ENCODE data around the gene LRPAP1. TPM values are rescaled to one million over a fixed set of nuclear protein-coding genes. Genes with fewer than 3 reads are reported as not detected.

Gene LRPAP1
- total and polyA plus RNA-seq, 2 donors (not counting 1 experiment from before 2014, with no cell fraction given) = 64.6 to 86.8 TPM

DNA sequence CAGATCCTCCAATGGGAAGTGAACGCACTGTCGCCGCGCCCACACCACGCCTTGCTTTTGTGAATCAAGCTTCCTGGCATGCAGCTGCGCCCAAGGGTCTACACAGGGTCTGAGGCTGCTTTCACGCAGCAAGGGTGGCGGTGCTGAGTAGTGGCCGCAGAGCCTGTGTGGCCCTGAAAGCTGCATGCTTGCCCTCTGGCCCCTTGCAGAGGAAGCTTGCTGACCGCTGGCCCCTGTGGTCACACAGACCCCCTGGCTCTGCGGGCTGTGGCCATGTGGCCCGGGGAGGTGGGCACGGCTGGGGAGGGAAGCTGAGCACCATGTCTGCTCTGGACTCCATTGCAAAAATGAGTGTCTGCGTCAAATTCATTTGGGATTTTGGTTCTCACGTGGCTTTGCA is 60.3 kb downstream of the LRPAP1 start:
- Histone ChIP-seq H3K79me2 (ENCODE audit: control insufficient read depth, insufficient read depth, low read length) (no peaks in the 10 kb centered on the region), H4K20me1 (ENCODE audit: control insufficient read depth, insufficient read depth, low read length, poor library complexity, severe bottlenecking) (no peaks in the 10 kb centered on the region), H3K4me2 (replicated peaks; ENCODE audit: low read depth, low read length, poor library complexity, severe bottlenecking) (no peak overlapping the region), H3K9me3 (ENCODE audit: control extremely low read depth in 1 of 3, control insufficient read depth in 2 of 3, insufficient read depth in 1 of 3, low read length in 2 of 3) (peaks cover 0 to 10% (median 0%) of the 10 kb centered on the region in 3 donors), H3K27me3 (replicated peaks in 1 of 4; ENCODE audit: control extremely low read depth in 1 of 4, control insufficient read depth in 3 of 4, insufficient read depth in 4 of 4, low read length in 3 of 4) (peaks cover 0 to 12% (median 1%) of the 10 kb centered on the region in 4 experiments), H2AFZ (ENCODE audit: insufficient read depth, low read depth, low read length, poor library complexity, severe bottlenecking) (no peak overlapping the region), H3K27ac (ENCODE audit: low read length in 2 of 2) (no peak overlapping the region), H3K9ac (ENCODE audit: low read length) (no peak overlapping the region), H3K4me3 (ENCODE audit: control extremely low read depth in 1 of 5, extremely low read depth in 1 of 5, insufficient read depth in 1 of 5, low read depth in 2 of 5, low read length in 4 of 5) (no peak overlapping the region), H3K36me3 (replicated peaks in 1 of 2; ENCODE audit: control extremely low read depth in 1 of 2, control insufficient read depth in 1 of 2, extremely low read depth in 1 of 2, insufficient read depth in 2 of 2, low read length in 1 of 2) (no peaks in the 10 kb centered on the region), H3K4me1 (ENCODE audit: control insufficient read depth in 2 of 2, insufficient read depth in 2 of 2, low read length in 2 of 2) (no peaks in the 10 kb centered on the region)
- no peak overlapping the region for H3K4me3 Mint-ChIP-seq
- no peaks in the 10 kb centered on the region for H3K4me1 Mint-ChIP-seq
- H3K27ac Mint-ChIP-seq = no peak overlapping the region
- WGBS (ENCODE audit: insufficient coverage) = 86% methylated on average over 15 of the region's 15 CpGs
- no peaks in the 10 kb centered on the region for H3K27me3 Mint-ChIP-seq
- H3K9me3 Mint-ChIP-seq (ENCODE audit: insufficient read depth) = no peaks in the 10 kb centered on the region
- intact Hi-C loops (cut with micrococcal nuclease) = no loop called here
- no peak for ATAC-seq (ENCODE audit: low read depth)
- DNase-seq = no peak
- ChIA-PET POLR2A (interaction anchor here (0.5 kb wide), 1 partner anchor 11 kb away, joined by 3 read pairs; no protein-coding TSS in a partner anchor), CTCF (no interaction called here)
- TF ChIP-seq EZH2 (IDR thresholded peaks at IDR 0.05; ENCODE audit: borderline replicate concordance, insufficient read depth, low read depth, low read length, poor library complexity, severe bottlenecking) = no peak
- no peak for TF ChIP-seq CTCF (IDR thresholded peaks at IDR 0.05)

- TF ChIP-seq EZH2 (IDR thresholded peaks at IDR 0.05; ENCODE audit: borderline replicate concordance, insufficient read depth, low read depth, low read length, poor library complexity, severe bottlenecking) (no peak), CTCF (IDR thresholded peaks at IDR 0.05) (no peak)
- Histone ChIP-seq H3K79me2 (ENCODE audit: control insufficient read depth, insufficient read depth, low read length) (no peaks in the 10 kb centered on the region), H4K20me1 (ENCODE audit: control insufficient read depth, insufficient read depth, low read length, poor library complexity, severe bottlenecking) (no peaks in the 10 kb centered on the region), H3K9ac (ENCODE audit: low read length) (no peak overlapping the region), H3K4me3 (ENCODE audit: control extremely low read depth in 1 of 5, extremely low read depth in 1 of 5, insufficient read depth in 1 of 5, low read depth in 2 of 5, low read length in 4 of 5) (no peak overlapping the region), H2AFZ (ENCODE audit: insufficient read depth, low read depth, low read length, poor library complexity, severe bottlenecking) (no peak overlapping the region), H3K27me3 (replicated peaks in 1 of 4; ENCODE audit: control extremely low read depth in 1 of 4, control insufficient read depth in 3 of 4, insufficient read depth in 4 of 4, low read length in 3 of 4) (peaks cover 0 to 13% (median 0%) of the 10 kb centered on the region in 4 experiments), H3K27ac (ENCODE audit: low read length in 2 of 2) (no peak overlapping the region), H3K4me1 (ENCODE audit: control insufficient read depth in 2 of 2, insufficient read depth in 2 of 2, low read length in 2 of 2) (no peaks in the 10 kb centered on the region), H3K36me3 (replicated peaks in 1 of 2; ENCODE audit: control extremely low read depth in 1 of 2, control insufficient read depth in 1 of 2, extremely low read depth in 1 of 2, insufficient read depth in 2 of 2, low read length in 1 of 2) (no peaks in the 10 kb centered on the region), H3K9me3 (ENCODE audit: control extremely low read depth in 1 of 3, control insufficient read depth in 2 of 3, insufficient read depth in 1 of 3, low read length in 2 of 3) (peaks cover 0 to 10% (median 0%) of the 10 kb centered on the region in 3 donors), H3K4me2 (replicated peaks; ENCODE audit: low read depth, low read length, poor library complexity, severe bottlenecking) (no peak overlapping the region)
- no peak overlapping the region for H3K27ac Mint-ChIP-seq
- no peaks in the 10 kb centered on the region for H3K27me3 Mint-ChIP-seq
- WGBS (ENCODE audit: insufficient coverage) = 96% methylated on average over 23 of the region's 23 CpGs
- H3K4me1 Mint-ChIP-seq = no peaks in the 10 kb centered on the region
- DNase-seq (no peak), ATAC-seq (ENCODE audit: low read depth) (no peak)
- ChIA-PET CTCF (interaction anchor here (1.2 kb wide), 1 partner anchor 9 kb away, joined by 3 read pairs; no protein-coding TSS in a partner anchor), POLR2A (no interaction called here)
- no peak overlapping the region for H3K4me3 Mint-ChIP-seq
- H3K9me3 Mint-ChIP-seq (ENCODE audit: insufficient read depth) = no peaks in the 10 kb centered on the region
- intact Hi-C loops (cut with micrococcal nuclease) = no loop called here
These were observed 61.0 kb downstream of the LRPAP1 start for GRCh38 chr4:3471098-3471760.
